ENCODE measurements around the gene ANGPTL5. TPM values are rescaled to one million over a fixed set of nuclear protein-coding genes. Genes with fewer than 3 reads are reported as not detected.

ANGPTL5 gene
- total and polyA plus RNA-seq, 2 donors = 0.16 TPM; not detected in 1

DNA sequence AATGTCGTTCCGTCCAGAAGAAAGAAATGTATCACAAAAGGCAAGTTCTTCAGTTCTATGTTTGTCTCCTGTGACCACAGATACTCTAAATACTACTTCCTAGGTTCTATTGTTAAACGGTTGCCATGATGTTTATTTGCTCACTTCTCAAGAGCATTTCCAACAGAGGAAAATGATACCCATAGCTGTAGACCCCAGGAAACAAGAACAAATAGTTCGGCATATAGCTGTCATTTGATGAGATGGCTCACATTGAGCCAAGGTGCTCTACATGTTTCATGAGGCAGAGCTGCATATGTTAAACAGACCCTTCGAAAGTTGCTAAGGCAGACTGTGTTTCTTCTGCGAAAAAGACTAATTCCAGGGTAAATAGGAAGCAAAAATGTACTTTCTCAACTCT lies 15.4 kb upstream of the ANGPTL5 start:
- no peaks in the 10 kb centered on the region for H3K9me3 ChIP-seq (ENCODE audit: control insufficient read depth in 2 of 2, insufficient read depth in 1 of 2, low read length in 1 of 2)
- no peaks in the 10 kb centered on the region for H3K27me3 ChIP-seq (ENCODE audit: control insufficient read depth in 2 of 2, insufficient read depth in 1 of 2, low read length in 1 of 2)
- no peak overlapping the region for H3K27ac ChIP-seq (ENCODE audit: low read depth in 1 of 2, low read length in 1 of 2)
- H3K4me3 ChIP-seq (ENCODE audit: low read length in 2 of 2) = no peak overlapping the region
- no peaks in the 10 kb centered on the region for H3K36me3 ChIP-seq (ENCODE audit: control insufficient read depth in 2 of 2, insufficient read depth in 2 of 2, low read length in 1 of 2)
- 88% methylated on average over 6 of the region's 6 CpGs for WGBS
- no peaks in the 10 kb centered on the region for H3K4me1 ChIP-seq (ENCODE audit: control insufficient read depth in 2 of 2, insufficient read depth in 2 of 2, low read length in 2 of 2)
- no peak for DNase-seq (ENCODE audit: low read depth in 6 of 9, low spot score in 9 of 9)

DNA sequence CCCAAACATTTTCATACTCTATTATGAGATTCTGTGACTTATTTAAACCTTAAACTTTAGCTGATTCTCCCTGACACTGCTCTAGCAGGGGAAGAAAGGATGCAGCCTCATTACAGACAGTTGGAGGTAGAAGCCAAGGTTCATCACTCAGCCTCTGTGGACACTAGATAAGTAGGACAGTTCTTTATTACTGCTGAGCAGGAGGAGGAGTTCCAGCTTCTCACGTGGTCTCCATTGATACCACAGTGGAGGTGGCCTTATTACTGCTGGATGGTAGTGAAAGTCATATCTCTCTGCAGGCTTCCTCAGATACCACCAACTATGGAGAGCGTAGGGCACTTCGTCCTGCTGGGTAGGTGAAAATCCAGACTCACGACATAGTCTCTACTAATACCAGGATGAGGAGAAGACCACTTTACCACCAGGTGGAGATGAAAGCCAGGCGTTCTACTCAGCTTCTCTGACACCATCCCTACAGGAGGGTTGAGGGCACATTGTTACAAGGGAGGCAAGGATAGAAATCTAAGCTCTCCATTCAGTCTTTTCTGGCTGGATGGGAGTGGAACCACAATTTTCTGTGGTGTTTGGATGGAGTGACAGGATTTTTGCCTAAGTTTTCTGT lies 13.1 kb upstream of the ANGPTL5 start:
- H3K9me3 ChIP-seq (ENCODE audit: control insufficient read depth in 2 of 2, insufficient read depth in 1 of 2, low read length in 1 of 2) = no peaks in the 10 kb centered on the region
- H3K36me3 ChIP-seq (ENCODE audit: control insufficient read depth in 2 of 2, insufficient read depth in 2 of 2, low read length in 1 of 2) = no peaks in the 10 kb centered on the region
- H3K27me3 ChIP-seq (ENCODE audit: control insufficient read depth in 2 of 2, insufficient read depth in 1 of 2, low read length in 1 of 2) = no peaks in the 10 kb centered on the region
- no peak for DNase-seq (ENCODE audit: low read depth in 6 of 9, low spot score in 9 of 9)
- no peak overlapping the region for H3K27ac ChIP-seq (ENCODE audit: low read depth in 1 of 2, low read length in 1 of 2)
- no peaks in the 10 kb centered on the region for H3K4me1 ChIP-seq (ENCODE audit: control insufficient read depth in 2 of 2, insufficient read depth in 2 of 2, low read length in 2 of 2)
- H3K4me3 ChIP-seq (ENCODE audit: low read length in 2 of 2) = no peak overlapping the region
- WGBS = 93% methylated on average over 5 of the region's 5 CpGs

- Histone ChIP-seq H3K4me1 (ENCODE audit: control insufficient read depth in 2 of 2, insufficient read depth in 2 of 2, low read length in 2 of 2) (no peaks in the 10 kb centered on the region), H3K36me3 (ENCODE audit: control insufficient read depth in 2 of 2, insufficient read depth in 2 of 2, low read length in 1 of 2) (no peaks in the 10 kb centered on the region), H3K4me3 (ENCODE audit: low read length in 2 of 2) (no peak overlapping the region), H3K27ac (ENCODE audit: low read depth in 1 of 2, low read length in 1 of 2) (no peak overlapping the region), H3K9me3 (ENCODE audit: control insufficient read depth in 2 of 2, insufficient read depth in 1 of 2, low read length in 1 of 2) (no peaks in the 10 kb centered on the region), H3K27me3 (ENCODE audit: control insufficient read depth in 2 of 2, insufficient read depth in 1 of 2, low read length in 1 of 2) (no peaks in the 10 kb centered on the region)
- no peak for DNase-seq (ENCODE audit: low read depth in 6 of 9, low spot score in 9 of 9)
- 98% methylated on average over 2 of the region's 2 CpGs for WGBS
These were observed 7.2 kb upstream of the ANGPTL5 start for GRCh38 chr11:101923554-101923953.

- DNase-seq (ENCODE audit: low read depth in 6 of 9, low spot score in 9 of 9) = no peak
- no peaks in the 10 kb centered on the region for H3K36me3 ChIP-seq (ENCODE audit: control insufficient read depth in 2 of 2, insufficient read depth in 2 of 2, low read length in 1 of 2)
- no peaks in the 10 kb centered on the region for H3K9me3 ChIP-seq (ENCODE audit: control insufficient read depth in 2 of 2, insufficient read depth in 1 of 2, low read length in 1 of 2)
- H3K4me1 ChIP-seq (ENCODE audit: control insufficient read depth in 2 of 2, insufficient read depth in 2 of 2, low read length in 2 of 2) = no peaks in the 10 kb centered on the region
- 98% methylated on average over 1 of the region's 1 CpG for WGBS
- no peak overlapping the region for H3K27ac ChIP-seq (ENCODE audit: low read depth in 1 of 2, low read length in 1 of 2)
- no peaks in the 10 kb centered on the region for H3K27me3 ChIP-seq (ENCODE audit: control insufficient read depth in 2 of 2, insufficient read depth in 1 of 2, low read length in 1 of 2)
- H3K4me3 ChIP-seq (ENCODE audit: low read length in 2 of 2) = no peak overlapping the region
These were observed 4.7 kb upstream of the ANGPTL5 start for GRCh38 chr11:101920992-101921391.

DNA sequence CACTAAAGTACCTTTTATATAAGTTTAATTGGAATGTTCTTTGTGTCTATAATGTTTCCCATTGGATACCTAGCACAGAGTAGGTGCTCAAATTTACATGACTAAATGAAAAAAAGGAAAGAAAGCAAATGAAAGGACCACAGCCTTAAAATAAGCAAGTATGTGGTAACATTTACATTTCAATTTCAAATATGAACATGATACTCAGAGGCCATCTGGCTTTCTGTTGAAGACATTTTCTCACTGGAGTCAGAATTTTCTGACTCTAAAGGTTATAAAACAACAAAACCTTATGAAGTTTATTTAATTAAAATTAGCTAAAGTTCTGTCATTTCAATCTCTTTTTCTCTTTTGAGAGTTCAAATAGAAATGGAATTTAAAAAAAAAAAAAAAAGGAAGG lies 904 bp upstream of the ANGPTL5 start:
- no peak overlapping the region for H3K4me3 ChIP-seq (ENCODE audit: low read length in 2 of 2)
- no peak for DNase-seq (ENCODE audit: low read depth in 6 of 9, low spot score in 9 of 9)
- H3K9me3 ChIP-seq (ENCODE audit: control insufficient read depth in 2 of 2, insufficient read depth in 1 of 2, low read length in 1 of 2) = no peaks in the 10 kb centered on the region
- H3K36me3 ChIP-seq (ENCODE audit: control insufficient read depth in 2 of 2, insufficient read depth in 2 of 2, low read length in 1 of 2) = no peaks in the 10 kb centered on the region
- peaks cover 0 to 2% of the 10 kb centered on the region in 2 donors for H3K27me3 ChIP-seq (ENCODE audit: control insufficient read depth in 2 of 2, insufficient read depth in 1 of 2, low read length in 1 of 2)
- H3K27ac ChIP-seq (ENCODE audit: low read depth in 1 of 2, low read length in 1 of 2) = no peak overlapping the region
- H3K4me1 ChIP-seq (ENCODE audit: control insufficient read depth in 2 of 2, insufficient read depth in 2 of 2, low read length in 2 of 2) = peaks cover 6 to 8% of the 10 kb centered on the region in 2 donors

- no peak overlapping the region for H3K27ac ChIP-seq (ENCODE audit: low read depth in 1 of 2, low read length in 1 of 2)
- WGBS = 6% methylated on average over 4 of the region's 4 CpGs
- peaks cover 6 to 8% of the 10 kb centered on the region in 2 donors for H3K4me1 ChIP-seq (ENCODE audit: control insufficient read depth in 2 of 2, insufficient read depth in 2 of 2, low read length in 2 of 2)
- H3K36me3 ChIP-seq (ENCODE audit: control insufficient read depth in 2 of 2, insufficient read depth in 2 of 2, low read length in 1 of 2) = no peaks in the 10 kb centered on the region
- DNase-seq (ENCODE audit: low read depth in 6 of 9, low spot score in 9 of 9) = peak in 1 of 9 donors; percentile 30
- no peaks in the 10 kb centered on the region for H3K9me3 ChIP-seq (ENCODE audit: control insufficient read depth in 2 of 2, insufficient read depth in 1 of 2, low read length in 1 of 2)
- peak overlapping the region in 1 of 2 donors; percentile 83 for H3K4me3 ChIP-seq (ENCODE audit: low read length in 2 of 2)
- peaks cover 0 to 2% of the 10 kb centered on the region in 2 donors for H3K27me3 ChIP-seq (ENCODE audit: control insufficient read depth in 2 of 2, insufficient read depth in 1 of 2, low read length in 1 of 2)
These were observed 481 bp downstream of the ANGPTL5 start for GRCh38 chr11:101915791-101916291.

DNA sequence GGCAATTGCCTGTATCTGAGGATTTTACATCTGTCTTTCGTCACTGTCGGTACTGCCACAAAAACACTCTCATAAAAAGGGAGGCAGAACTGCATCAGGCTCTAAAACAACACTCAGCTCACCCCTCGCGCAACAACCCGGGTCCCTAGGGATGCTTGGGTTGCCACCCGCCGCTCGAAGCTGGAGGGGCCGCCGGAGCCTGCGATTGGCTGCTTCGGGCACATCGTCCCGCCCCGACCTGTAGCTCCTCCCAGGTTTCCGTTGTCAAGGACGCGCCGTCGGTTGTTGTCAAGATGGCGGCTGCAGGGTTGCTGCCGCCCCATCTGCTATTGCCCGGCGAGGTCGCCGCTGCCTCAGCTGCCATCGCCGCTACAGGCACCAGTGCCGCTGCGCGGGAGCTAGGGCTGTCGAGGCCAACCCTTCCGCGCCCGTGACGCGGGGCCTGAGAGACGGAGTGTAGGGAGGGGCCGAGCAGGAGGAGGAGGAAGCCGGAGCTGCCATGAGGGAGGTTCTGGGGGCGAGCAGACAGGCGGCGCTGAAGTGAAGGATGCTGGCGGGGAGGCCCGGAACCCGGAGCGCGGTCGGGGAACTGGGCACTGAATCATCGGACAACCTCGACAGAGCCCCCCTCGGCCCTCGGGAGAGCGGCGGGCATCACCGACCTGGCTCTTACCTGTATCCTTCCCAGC lies 1.4 kb downstream of the ANGPTL5 start, which contains the start of gene CEP126:
CEP126 (plus strand) TSS at position 273 of the 689 bp plus-strand sequence; CDS start at position 548, 275 bp downstream.
- Histone ChIP-seq H3K9me3 (ENCODE audit: control insufficient read depth in 2 of 2, insufficient read depth in 1 of 2, low read length in 1 of 2) (no peaks in the 10 kb centered on the region), H3K4me3 (ENCODE audit: low read length in 2 of 2) (peak within 1 kb of the TSS; percentile 61 to 83), H3K27ac (ENCODE audit: low read depth in 1 of 2, low read length in 1 of 2) (peak within 1 kb of the TSS; percentile 54 to 83), H3K27me3 (ENCODE audit: control insufficient read depth in 2 of 2, insufficient read depth in 1 of 2, low read length in 1 of 2) (peaks cover 0 to 2% of the 10 kb centered on the region in 2 donors), H3K4me1 (ENCODE audit: control insufficient read depth in 2 of 2, insufficient read depth in 2 of 2, low read length in 2 of 2) (peaks cover 6 to 8% of the 10 kb centered on the region in 2 donors), H3K36me3 (ENCODE audit: control insufficient read depth in 2 of 2, insufficient read depth in 2 of 2, low read length in 1 of 2) (no peaks in the 10 kb centered on the region)
- WGBS = under 1% methylated on average over 56 of the region's 56 CpGs
- DNase-seq (ENCODE audit: low read depth in 6 of 9, low spot score in 9 of 9) = peak; percentile 66 to 94 (median 87)

DNA sequence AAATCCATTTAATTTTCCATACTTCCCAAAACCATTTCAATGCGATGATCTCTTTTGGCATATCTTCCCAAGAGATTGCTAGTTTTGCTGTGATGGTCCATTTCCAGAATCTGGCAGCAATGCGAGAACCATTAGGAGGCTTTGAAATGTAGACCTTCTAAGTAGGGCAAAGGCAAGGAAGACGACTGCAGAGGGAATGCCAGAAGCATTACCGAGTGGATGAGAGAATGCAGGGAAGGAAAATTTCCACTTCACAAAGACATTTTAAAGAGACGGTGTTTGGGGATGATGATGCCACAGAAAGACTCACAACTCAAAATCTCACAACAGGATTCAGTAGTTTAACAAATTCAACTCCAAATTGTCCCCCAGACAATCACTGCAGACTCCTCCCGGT lies 2.0 kb downstream of the ANGPTL5 start:
- Histone ChIP-seq H3K4me3 (ENCODE audit: low read length in 2 of 2) (peak overlapping the region; percentile 61 to 83), H3K4me1 (ENCODE audit: control insufficient read depth in 2 of 2, insufficient read depth in 2 of 2, low read length in 2 of 2) (peaks cover 6 to 8% of the 10 kb centered on the region in 2 donors), H3K9me3 (ENCODE audit: control insufficient read depth in 2 of 2, insufficient read depth in 1 of 2, low read length in 1 of 2) (no peaks in the 10 kb centered on the region), H3K36me3 (ENCODE audit: control insufficient read depth in 2 of 2, insufficient read depth in 2 of 2, low read length in 1 of 2) (no peaks in the 10 kb centered on the region), H3K27ac (ENCODE audit: low read depth in 1 of 2, low read length in 1 of 2) (peak overlapping the region; percentile 12 to 59), H3K27me3 (ENCODE audit: control insufficient read depth in 2 of 2, insufficient read depth in 1 of 2, low read length in 1 of 2) (peaks cover 0 to 2% of the 10 kb centered on the region in 2 donors)
- 18% methylated on average over 6 of the region's 6 CpGs for WGBS
- DNase-seq (ENCODE audit: low read depth in 6 of 9, low spot score in 9 of 9) = peak in 1 of 9 donors; percentile 4

- no peak for DNase-seq (ENCODE audit: low read depth in 6 of 9, low spot score in 9 of 9)
- Histone ChIP-seq H3K9me3 (ENCODE audit: control insufficient read depth in 2 of 2, insufficient read depth in 1 of 2, low read length in 1 of 2) (no peaks in the 10 kb centered on the region), H3K36me3 (ENCODE audit: control insufficient read depth in 2 of 2, insufficient read depth in 2 of 2, low read length in 1 of 2) (no peaks in the 10 kb centered on the region), H3K27me3 (ENCODE audit: control insufficient read depth in 2 of 2, insufficient read depth in 1 of 2, low read length in 1 of 2) (peaks cover 0 to 2% of the 10 kb centered on the region in 2 donors), H3K4me3 (ENCODE audit: low read length in 2 of 2) (no peak overlapping the region), H3K4me1 (ENCODE audit: control insufficient read depth in 2 of 2, insufficient read depth in 2 of 2, low read length in 2 of 2) (peaks cover 6 to 8% of the 10 kb centered on the region in 2 donors), H3K27ac (ENCODE audit: low read depth in 1 of 2, low read length in 1 of 2) (no peak overlapping the region)
- WGBS = 96% methylated on average over 5 of the region's 5 CpGs
These were observed 2.7 kb downstream of the ANGPTL5 start for GRCh38 chr11:101913656-101914055.
